ENCODE results near the gene DMRTA2.

DNA sequence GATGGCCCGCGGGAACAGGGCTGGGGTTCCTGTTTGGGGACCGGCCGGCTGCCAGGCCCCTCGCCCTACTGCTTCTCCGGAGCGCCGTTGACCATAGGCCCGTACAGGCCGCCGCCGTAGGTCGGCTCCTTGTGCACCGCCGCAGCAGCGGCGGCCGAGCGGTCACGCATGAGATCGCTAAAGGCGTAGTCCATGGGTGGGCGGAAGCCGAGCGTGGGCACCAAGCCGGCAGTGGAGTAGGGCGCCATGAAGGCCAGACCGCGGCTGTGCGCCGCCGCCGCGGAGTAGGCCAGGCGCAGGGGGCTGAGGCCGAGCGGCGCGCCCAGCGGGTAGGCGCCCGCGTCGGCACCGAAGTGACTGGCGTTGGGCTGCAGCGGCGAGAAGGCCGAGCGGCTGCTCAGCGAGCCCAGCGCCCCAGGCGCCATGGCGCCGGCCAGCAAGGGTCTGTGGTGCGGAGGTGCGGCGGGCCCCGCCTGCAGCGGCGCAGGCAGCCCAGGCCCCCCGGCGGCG, 4.6 kb downstream of the DMRTA2 start:
- TF ChIP-seq, protein P1, sequence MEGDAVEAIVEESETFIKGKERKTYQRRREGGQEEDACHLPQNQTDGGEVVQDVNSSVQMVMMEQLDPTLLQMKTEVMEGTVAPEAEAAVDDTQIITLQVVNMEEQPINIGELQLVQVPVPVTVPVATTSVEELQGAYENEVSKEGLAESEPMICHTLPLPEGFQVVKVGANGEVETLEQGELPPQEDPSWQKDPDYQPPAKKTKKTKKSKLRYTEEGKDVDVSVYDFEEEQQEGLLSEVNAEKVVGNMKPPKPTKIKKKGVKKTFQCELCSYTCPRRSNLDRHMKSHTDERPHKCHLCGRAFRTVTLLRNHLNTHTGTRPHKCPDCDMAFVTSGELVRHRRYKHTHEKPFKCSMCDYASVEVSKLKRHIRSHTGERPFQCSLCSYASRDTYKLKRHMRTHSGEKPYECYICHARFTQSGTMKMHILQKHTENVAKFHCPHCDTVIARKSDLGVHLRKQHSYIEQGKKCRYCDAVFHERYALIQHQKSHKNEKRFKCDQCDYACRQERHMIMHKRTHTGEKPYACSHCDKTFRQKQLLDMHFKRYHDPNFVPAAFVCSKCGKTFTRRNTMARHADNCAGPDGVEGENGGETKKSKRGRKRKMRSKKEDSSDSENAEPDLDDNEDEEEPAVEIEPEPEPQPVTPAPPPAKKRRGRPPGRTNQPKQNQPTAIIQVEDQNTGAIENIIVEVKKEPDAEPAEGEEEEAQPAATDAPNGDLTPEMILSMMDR (IDR thresholded peaks at IDR 0.05): no peak
- TF ChIP-seq POLR2AphosphoS5 (IDR thresholded peaks at IDR 0.05) (no peak), POLR2A (IDR thresholded peaks at IDR 0.05; ENCODE audit: low read depth) (no peak), EP300 (IDR thresholded peaks at IDR 0.05) (no peak)

Data from esophagus muscularis mucosa (tissue), 4 donors.